HEK293T (cell line): Measurements from ENCODE around the gene CCDC180.

Experiments
- ARNT ChIP-seq: fragments of 450-650 bp; IDR thresholded peaks from 2 replicates; pipeline ENCODE4 v1.6.1; 2017; ENCODE audit warnings: mild to moderate bottlenecking
- BHLHE40 ChIP-seq: fragments of 450-650 bp; IDR thresholded peaks from 2 replicates; pipeline ENCODE4 v1.6.1; 2016; ENCODE audit warnings: mild to moderate bottlenecking, moderate library complexity, borderline replicate concordance
- FOXA1 ChIP-seq: fragments of 450-650 bp; IDR thresholded peaks from 2 replicates; pipeline ENCODE4 v1.6.1; 2016; ENCODE audit warnings: mild to moderate bottlenecking
- FOXK2 ChIP-seq: fragments of 450-650 bp; IDR thresholded peaks from 2 replicates; pipeline ENCODE4 v1.6.1; 2016; ENCODE audit warnings: mild to moderate bottlenecking
- FOXM1 ChIP-seq: fragments of 450-650 bp; IDR thresholded peaks from 2 replicates; pipeline ENCODE4 v1.6.1; 2017; ENCODE audit warnings: mild to moderate bottlenecking, borderline replicate concordance
- HDGF ChIP-seq: fragments of 450-650 bp; IDR thresholded peaks from 2 replicates; pipeline ENCODE4 v1.6.1; 2017; ENCODE audit warnings: antibody characterized with exemption, borderline replicate concordance
- SUZ12 ChIP-seq: fragments of 450-650 bp; IDR thresholded peaks from 2 replicates; pipeline ENCODE4 v1.6.1; 2016; ENCODE audit warnings: mild to moderate bottlenecking
- TARDBP ChIP-seq: fragments of 450-650 bp; IDR thresholded peaks from 2 replicates; pipeline ENCODE4 v1.6.1; 2016

- TF ChIP-seq SUZ12 = no peak
- TF ChIP-seq FOXA1 = no peak
- no peak for TF ChIP-seq ARNT
- TF ChIP-seq HDGF = no peak
- TF ChIP-seq FOXM1 = no peak
- TF ChIP-seq FOXK2 = no peak
- TF ChIP-seq TARDBP = no peak
- no peak for TF ChIP-seq BHLHE40
Observed at GRCh38 chr9:97310896-97311295, 3.4 kb downstream of the CCDC180 start.
